Lower leg skin (tissue), 4 donors: ENCODE data around the gene DAP. TPM values are rescaled to one million over a fixed set of nuclear protein-coding genes. Genes with fewer than 3 reads are reported as not detected.
"Not testable (repeated sequence)": the region's sequence is repeated elsewhere in the genome, so short reads cannot be mapped to it uniquely, and the experiment has no call there.

ENCODE experiments used
- DNase-seq, 2 donors: peaks; one replicate each; pipeline ENCODE4 v3.0.0-alpha.2; 2019; ENCODE audit warnings: low spot score in 2 of 2
- H3K4me3 ChIP-seq: fragments of 200-600 bp; sonication (generic); 2 replicates; pipeline ENCODE4 v1.5.1; 2017; ENCODE audit warnings: mild to moderate bottlenecking, low read depth; ENCODE audit not compliant: poor library complexity, severe bottlenecking
- POLR2A ChIP-seq, 2 donors: fragments of 450-650 bp; IDR thresholded peaks; one replicate each; pipeline ENCODE4 v1.6.1; 2016 to 2017; ENCODE audit warnings: antibody characterized with exemption in 2 of 2, mild to moderate bottlenecking in 1 of 2, moderate library complexity in 1 of 2
- WGBS, 2 donors: methylation state at CpG; one replicate each; pipeline ENCODE4 v1.1.5; 2018; 5-methylcytosine and 5-hydroxymethylcytosine counted together
- intact Hi-C: fragments of 100-400 bp; cut with DNase I; formaldehyde crosslinking; loops from one replicate; pipeline ENCODE4 v1.15.0; 2023; ENCODE audit warnings: low total_unique reads
- total RNA-seq, 4 donors: library from RNA; depleted of rRNA; stranded (reverse); fragments of >200 nt; gene quantifications; one replicate each; pipeline ENCODE4 v1.1.0, GENCODE V29; 2016
- TF ChIP-seq, protein P1 (sequence below), 3 donors: fragments of 450-650 bp; IDR thresholded peaks; one replicate each; pipeline ENCODE4 v1.5.1; 2016; ENCODE audit warnings: antibody characterized with exemption in 3 of 3, mild to moderate bottlenecking in 3 of 3, moderate library complexity in 2 of 3

DAP gene
- total RNA-seq, 4 donors from 2014 or later: 36.4 to 41.9 (median 39.7) TPM

DNA sequence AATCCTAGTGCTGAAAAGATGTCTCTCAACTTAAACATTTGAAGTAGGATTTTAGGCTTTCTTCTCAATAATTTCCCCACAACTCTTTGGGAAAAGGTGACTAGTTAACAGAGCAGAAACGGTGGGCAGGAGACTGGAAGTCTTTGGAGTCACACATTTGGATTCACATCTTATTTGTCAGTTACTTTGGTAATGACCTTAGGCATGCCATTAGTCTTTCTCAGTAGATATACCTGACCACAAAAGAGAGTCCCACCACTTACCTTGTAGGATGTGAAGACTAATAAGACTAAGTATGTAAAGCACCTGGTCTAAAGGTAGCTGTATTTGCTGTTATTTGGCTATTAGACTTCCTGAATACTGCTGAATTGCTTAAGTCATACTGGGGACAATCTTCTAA is 35.4 kb downstream of the DAP start:
- H3K4me3 ChIP-seq: no peak overlapping the region
- WGBS, 2 donors: 41% methylated on average over 1 of the region's 1 CpG
- no peak for DNase-seq
- no peak for TF ChIP-seq POLR2A (IDR thresholded peaks at IDR 0.05)
- TF ChIP-seq, protein P1, sequence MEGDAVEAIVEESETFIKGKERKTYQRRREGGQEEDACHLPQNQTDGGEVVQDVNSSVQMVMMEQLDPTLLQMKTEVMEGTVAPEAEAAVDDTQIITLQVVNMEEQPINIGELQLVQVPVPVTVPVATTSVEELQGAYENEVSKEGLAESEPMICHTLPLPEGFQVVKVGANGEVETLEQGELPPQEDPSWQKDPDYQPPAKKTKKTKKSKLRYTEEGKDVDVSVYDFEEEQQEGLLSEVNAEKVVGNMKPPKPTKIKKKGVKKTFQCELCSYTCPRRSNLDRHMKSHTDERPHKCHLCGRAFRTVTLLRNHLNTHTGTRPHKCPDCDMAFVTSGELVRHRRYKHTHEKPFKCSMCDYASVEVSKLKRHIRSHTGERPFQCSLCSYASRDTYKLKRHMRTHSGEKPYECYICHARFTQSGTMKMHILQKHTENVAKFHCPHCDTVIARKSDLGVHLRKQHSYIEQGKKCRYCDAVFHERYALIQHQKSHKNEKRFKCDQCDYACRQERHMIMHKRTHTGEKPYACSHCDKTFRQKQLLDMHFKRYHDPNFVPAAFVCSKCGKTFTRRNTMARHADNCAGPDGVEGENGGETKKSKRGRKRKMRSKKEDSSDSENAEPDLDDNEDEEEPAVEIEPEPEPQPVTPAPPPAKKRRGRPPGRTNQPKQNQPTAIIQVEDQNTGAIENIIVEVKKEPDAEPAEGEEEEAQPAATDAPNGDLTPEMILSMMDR (IDR thresholded peaks at IDR 0.05): no peak
- intact Hi-C loops: no loop called here

DNA sequence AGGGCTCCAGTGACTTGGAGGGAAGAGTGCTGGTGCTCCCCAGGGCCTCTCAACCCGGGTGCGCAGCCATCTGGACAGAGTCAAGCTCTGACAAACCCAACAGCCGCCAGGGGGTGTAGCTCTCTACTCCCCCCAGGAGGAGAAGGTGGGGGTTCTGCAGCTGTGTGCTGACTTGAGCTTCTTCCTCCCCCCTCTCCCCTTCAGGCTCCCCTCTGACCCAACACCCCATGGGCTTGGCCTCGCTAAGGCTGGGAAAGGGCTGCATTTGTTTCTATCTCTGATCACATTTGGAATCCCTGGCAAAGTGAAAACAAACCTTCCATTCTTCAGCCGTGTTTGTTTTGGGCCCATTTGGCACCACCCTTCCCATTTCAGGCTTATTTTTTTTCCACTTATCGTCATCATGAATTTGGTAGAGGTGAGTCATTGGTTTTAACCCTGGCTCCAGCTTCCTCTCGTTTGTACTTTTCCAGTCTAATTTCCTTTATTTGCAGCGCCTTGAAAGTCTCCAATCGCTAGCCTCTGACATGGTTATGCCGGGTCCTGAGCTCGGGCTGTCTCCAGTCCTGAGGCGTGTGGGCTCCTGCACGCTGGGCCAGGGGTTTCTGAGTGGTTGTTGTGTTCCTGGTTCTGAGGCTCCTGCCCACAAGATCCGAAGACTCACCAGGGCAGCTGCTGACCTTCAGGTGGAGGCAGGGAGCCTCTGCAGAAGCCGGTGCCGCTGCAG is 36.1 kb downstream of the DAP start:
- no peak for DNase-seq
- intact Hi-C loops: no loop called here
- WGBS, 2 donors: 31 to 44% methylated on average over 16 of the region's 16 CpGs
- TF ChIP-seq POLR2A (IDR thresholded peaks at IDR 0.05): no peak
- TF ChIP-seq, protein P1 (IDR thresholded peaks at IDR 0.05): no peak
- no peak overlapping the region for H3K4me3 ChIP-seq

DNA sequence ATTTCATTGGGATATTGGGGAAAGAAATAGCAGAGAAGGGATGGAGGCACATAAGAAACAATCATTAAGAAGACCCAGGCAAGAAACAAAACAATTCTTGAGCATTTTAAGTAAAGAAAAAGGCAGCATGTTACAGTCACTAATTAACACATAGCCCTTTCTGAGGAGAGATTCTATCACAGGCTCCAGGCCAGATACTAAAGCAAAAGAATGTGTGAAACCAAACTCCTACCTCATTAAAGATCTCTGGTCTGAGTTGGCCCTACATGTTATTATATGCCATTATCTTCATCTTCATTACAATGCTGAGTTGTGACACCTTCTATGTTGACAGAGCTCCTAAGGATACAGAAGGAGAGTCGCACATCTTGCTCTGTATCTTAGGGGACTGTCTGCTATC is 37.5 kb downstream of the DAP start:
- DNase-seq: no peak
- intact Hi-C loops: no loop called here
- WGBS, 2 donors: 73 to 91% methylated on average over 1 of the region's 1 CpG
- H3K4me3 ChIP-seq: no peak overlapping the region
- TF ChIP-seq POLR2A (IDR thresholded peaks at IDR 0.05): no peak
- TF ChIP-seq, protein P1 (IDR thresholded peaks at IDR 0.05): no peak

DNA sequence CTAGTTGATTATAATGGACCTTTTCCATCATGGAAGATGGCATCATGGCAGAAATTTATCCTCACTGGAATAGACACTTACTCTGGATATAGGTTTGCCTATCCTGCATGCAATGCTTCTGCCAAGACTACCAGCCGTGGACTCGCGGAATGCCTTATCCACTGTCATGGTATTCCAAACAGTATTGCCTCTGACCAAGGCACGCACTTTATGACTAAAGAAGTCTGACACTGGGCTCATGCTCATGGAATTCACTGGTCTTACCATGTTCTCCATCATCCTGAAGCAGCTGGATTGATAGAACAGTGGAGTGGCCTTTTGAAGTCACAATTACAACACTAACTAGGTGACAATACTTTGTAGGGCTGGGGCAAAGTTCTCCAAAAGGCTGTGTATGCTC is 40.3 kb downstream of the DAP start:
- WGBS, 2 donors: 97 to 98% methylated on average over 4 of the region's 4 CpGs
- intact Hi-C loops: not testable (repeated sequence)

DNA sequence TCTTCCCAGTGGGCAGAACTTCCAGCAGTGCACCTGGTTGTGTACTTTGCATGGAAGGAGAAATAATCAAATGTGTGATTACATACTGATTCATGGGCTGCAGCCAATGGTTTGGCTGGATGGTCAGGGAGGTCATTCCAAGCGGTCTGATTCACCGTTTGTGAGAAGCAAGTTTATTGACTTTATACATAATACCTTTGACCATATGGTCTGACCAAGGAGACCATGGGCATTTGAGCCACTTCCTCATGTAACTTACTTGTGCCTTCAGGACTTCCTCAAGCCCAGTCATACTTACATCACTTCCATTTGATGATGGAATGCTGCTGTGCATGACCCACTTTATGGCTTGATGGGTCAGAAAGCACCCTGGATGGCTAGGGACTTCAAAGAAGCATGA is 41.1 kb downstream of the DAP start:
- DNase-seq: no peak
- no peak for TF ChIP-seq POLR2A (IDR thresholded peaks at IDR 0.05)
- TF ChIP-seq, protein P1 (IDR thresholded peaks at IDR 0.05): no peak
- intact Hi-C loops: no loop called here
- 88 to 97% methylated on average over 2 of the region's 2 CpGs for WGBS, 2 donors
- H3K4me3 ChIP-seq: no peak overlapping the region

More for the DNA sequence above, 40.3 kb downstream of the DAP start:
- not testable (repeated sequence) for DNase-seq, H3K4me3 ChIP-seq

DNA sequence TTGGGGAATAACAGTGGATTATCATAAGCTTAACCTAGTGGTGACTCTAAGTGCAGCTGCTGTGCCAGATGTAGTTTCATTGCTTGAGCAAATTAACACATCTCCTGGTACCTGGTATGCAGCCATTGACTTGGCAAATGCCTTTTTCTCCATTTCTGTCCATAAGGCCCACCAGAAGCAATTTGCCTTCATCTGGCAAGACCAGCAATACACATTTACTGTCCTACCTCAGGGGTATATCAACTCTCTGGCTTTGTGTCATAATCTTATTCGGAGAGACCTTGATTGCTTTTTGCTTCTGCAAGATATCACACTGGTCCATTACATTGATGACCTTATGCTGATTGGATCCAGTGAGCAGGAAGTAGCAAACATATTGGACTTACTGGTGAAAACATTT is 42.4 kb downstream of the DAP start:
- intact Hi-C loops, DNase-seq, H3K4me3 ChIP-seq: not testable (repeated sequence)
- 96 to 100% methylated on average over 1 of the region's 1 CpG for WGBS, 2 donors

DNA sequence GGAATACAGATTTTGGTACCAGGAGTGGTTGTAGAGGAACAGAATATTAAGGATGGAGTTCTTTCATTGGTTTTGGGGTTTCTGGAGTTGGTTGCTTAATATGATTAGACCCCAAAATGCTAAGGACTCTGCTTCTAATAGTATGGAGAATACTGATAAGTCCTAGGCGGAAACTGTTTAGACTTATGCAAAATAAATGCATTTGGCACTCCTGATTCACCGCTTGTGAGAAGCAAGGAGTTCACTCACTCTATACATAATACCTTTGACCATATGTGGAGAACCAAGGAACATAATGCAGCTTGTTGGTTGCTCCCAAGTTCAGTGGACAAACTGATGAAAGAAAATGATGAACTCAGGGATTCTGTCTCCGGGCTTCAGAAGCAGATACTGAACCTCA is 44.2 kb downstream of the DAP start:
- H3K4me3 ChIP-seq, intact Hi-C loops, DNase-seq: not testable (repeated sequence)
- WGBS, 2 donors: 99 to 100% methylated on average over 3 of the region's 3 CpGs
